Peyer's patch (tissue), 4 donors: Measurements from ENCODE around the gene SQSTM1.

ENCODE experiments used
- POLR2A ChIP-seq, 2 donors: fragments of 450-650 bp; IDR thresholded peaks; one replicate each; pipeline ENCODE4 v1.5.1; 2017; ENCODE audit warnings: antibody characterized with exemption in 2 of 2, mild to moderate bottlenecking in 2 of 2, moderate library complexity in 2 of 2
- TF ChIP-seq, protein P1 (sequence below), 6 experiments: fragments of 450-650 bp in 4 of 6; fragments of 200-600 bp in 2 of 6; sonication (generic) in 1 of 6; IDR thresholded peaks; one replicate each; pipeline ENCODE4 v1.5.1; 2017 to 2019; ENCODE audit warnings: antibody characterized with exemption in 6 of 6, mild to moderate bottlenecking in 3 of 6, moderate library complexity in 1 of 6

DNA sequence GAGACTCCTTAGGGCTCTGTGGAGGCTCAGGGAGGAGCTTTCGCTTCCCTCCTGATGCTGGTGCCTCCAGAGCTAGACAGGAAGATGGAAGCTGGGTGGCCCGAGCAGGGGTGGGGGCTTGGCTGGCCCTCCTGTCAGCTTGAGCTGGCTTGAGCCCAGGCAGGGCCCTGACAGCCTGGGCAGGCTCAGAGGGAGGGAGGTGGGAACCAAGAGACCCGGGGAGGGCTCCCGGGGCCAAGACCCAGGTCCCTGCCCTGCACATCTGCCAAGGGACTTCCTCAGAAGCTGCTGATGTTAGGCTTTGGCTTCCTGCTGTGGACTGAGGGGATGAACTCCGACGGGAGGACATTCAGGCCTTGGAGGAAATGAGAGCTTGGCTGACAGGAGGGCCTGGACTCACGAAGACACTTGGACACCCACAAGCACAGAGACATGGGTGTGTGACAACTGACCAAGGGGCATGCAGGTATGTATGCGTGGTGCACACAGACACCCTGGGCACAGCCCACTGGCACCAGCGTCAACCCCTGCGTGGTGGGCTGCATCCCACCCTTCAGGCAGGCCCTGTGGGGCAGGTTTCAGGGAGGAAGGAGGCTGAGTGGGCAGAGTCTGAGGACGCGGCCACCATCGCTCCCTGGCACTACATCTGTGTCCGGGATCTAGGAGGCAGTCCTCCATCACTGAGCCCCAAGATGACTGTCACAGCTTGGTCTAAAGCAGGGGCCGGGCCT lies 28.7 kb upstream of the SQSTM1 start:
- TF ChIP-seq, protein P1, sequence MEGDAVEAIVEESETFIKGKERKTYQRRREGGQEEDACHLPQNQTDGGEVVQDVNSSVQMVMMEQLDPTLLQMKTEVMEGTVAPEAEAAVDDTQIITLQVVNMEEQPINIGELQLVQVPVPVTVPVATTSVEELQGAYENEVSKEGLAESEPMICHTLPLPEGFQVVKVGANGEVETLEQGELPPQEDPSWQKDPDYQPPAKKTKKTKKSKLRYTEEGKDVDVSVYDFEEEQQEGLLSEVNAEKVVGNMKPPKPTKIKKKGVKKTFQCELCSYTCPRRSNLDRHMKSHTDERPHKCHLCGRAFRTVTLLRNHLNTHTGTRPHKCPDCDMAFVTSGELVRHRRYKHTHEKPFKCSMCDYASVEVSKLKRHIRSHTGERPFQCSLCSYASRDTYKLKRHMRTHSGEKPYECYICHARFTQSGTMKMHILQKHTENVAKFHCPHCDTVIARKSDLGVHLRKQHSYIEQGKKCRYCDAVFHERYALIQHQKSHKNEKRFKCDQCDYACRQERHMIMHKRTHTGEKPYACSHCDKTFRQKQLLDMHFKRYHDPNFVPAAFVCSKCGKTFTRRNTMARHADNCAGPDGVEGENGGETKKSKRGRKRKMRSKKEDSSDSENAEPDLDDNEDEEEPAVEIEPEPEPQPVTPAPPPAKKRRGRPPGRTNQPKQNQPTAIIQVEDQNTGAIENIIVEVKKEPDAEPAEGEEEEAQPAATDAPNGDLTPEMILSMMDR (IDR thresholded peaks at IDR 0.05) = no peak
- TF ChIP-seq POLR2A (IDR thresholded peaks at IDR 0.05) = no peak
